GM12892 (cell line): ENCODE results near the gene RNF152.

Source experiments
- DNase-seq: peaks from one replicate; pipeline ENCODE4 v3.0.0; 2011; ENCODE audit not compliant: insufficient read length
- FAIRE-seq: peaks from 2 replicates; lab custom pipeline; 2011; peaks lifted over from hg19 to GRCh38; lab: Jason Lieb, UNC
- POLR2A ChIP-seq: IDR thresholded peaks from 2 replicates; pipeline ENCODE4 v1.6.1; 2011; ENCODE audit warnings: low read depth, low read length, control low read depth
- POLR2AphosphoS5 ChIP-seq: IDR thresholded peaks from 2 replicates; pipeline ENCODE4 v1.6.1; 2011; ENCODE audit warnings: low read depth, low read length, control low read depth
- TAF1 ChIP-seq: IDR thresholded peaks from 2 replicates; pipeline ENCODE4 v1.6.1; 2011; ENCODE audit warnings: low read depth, mild to moderate bottlenecking, control low read depth, low read length, borderline replicate concordance

The RNF152 gene

GRCh38 chr18:61917818-61918217, 25.0 kb upstream of the RNF152 start:
- no peak for DNase-seq
- no peak for FAIRE-seq
- TF ChIP-seq TAF1, result no peak
- TF ChIP-seq POLR2AphosphoS5, result no peak
- no peak for TF ChIP-seq POLR2A

GRCh38 chr18:61912476-61912875, 19.7 kb upstream of the RNF152 start:
- TF ChIP-seq POLR2AphosphoS5, result no peak
- TF ChIP-seq TAF1, result no peak
- no peak for TF ChIP-seq POLR2A
- no peak for DNase-seq
- FAIRE-seq, result no peak

GRCh38 chr18:61910101-61910500, 17.3 kb upstream of the RNF152 start:
- DNase-seq (no peak), FAIRE-seq (no peak)
- TF ChIP-seq POLR2A (no peak), TAF1 (no peak), POLR2AphosphoS5 (no peak)

- TF ChIP-seq POLR2A (no peak), TAF1 (no peak), POLR2AphosphoS5 (no peak)
- DNase-seq, result no peak
- no peak for FAIRE-seq
Measured at GRCh38 chr18:61908661-61909060, 15.9 kb upstream of the RNF152 start.

GRCh38 chr18:61901323-61901986, 8.6 kb upstream of the RNF152 start:
- TF ChIP-seq POLR2A (no peak), TAF1 (no peak), POLR2AphosphoS5 (no peak)
- peak; percentile 45 for DNase-seq
- FAIRE-seq, result peak; percentile 73

- FAIRE-seq, result peak; percentile 57
- no peak for TF ChIP-seq POLR2A
Measured at GRCh38 chr18:61900504-61901281, 7.9 kb upstream of the RNF152 start.

GRCh38 chr18:61898640-61899101, 5.9 kb upstream of the RNF152 start:
- no peak for FAIRE-seq
- no peak for DNase-seq
- TF ChIP-seq POLR2AphosphoS5 (no peak), TAF1 (no peak), POLR2A (no peak)

More at GRCh38 chr18:61900504-61901281, 7.9 kb upstream of the RNF152 start:
- DNase-seq, result no peak

- no peak for DNase-seq
- FAIRE-seq, result no peak
- TF ChIP-seq POLR2A, result no peak
- TF ChIP-seq POLR2AphosphoS5, result no peak
Measured at GRCh38 chr18:61896757-61897156, 4.0 kb upstream of the RNF152 start.

- DNase-seq (no peak), FAIRE-seq (no peak)
- no peak for TF ChIP-seq TAF1
- no peak for TF ChIP-seq POLR2AphosphoS5
- TF ChIP-seq POLR2A, result no peak
Measured at GRCh38 chr18:61896118-61896517, 3.3 kb upstream of the RNF152 start.

GRCh38 chr18:61894751-61895524, 2.1 kb upstream of the RNF152 start:
- TF ChIP-seq TAF1 (no peak), POLR2AphosphoS5 (no peak), POLR2A (no peak)
- DNase-seq, result no peak

GRCh38 chr18:61893971-61894750, 1.4 kb upstream of the RNF152 start:
- DNase-seq, result peak; percentile 76
- TF ChIP-seq POLR2A (no peak), TAF1 (no peak), POLR2AphosphoS5 (no peak)
- no peak for FAIRE-seq

More at GRCh38 chr18:61894751-61895524, 2.1 kb upstream of the RNF152 start:
- no peak for FAIRE-seq
